GM18951 (cell line): ENCODE data around the gene GNG13.

Experiments used
- POLR2A ChIP-seq: IDR thresholded peaks from 4 replicates; pipeline ENCODE4 v1.6.1; 2011; ENCODE audit warnings: mild to moderate bottlenecking; ENCODE audit not compliant: insufficient read length, insufficient read depth; ENCODE audit errors: extremely low read depth
- in situ Hi-C: fragments of 300-500 bp; cut with MboI; formaldehyde crosslinking; loops from one replicate; pipeline ENCODE4 v1.12.0; 2022; ENCODE audit warnings: low sequenced_read_pairs, mixed read lengths, inconsistent platforms; ENCODE audit not compliant: unreplicated experiment

Gene GNG13

GRCh38 chr16:840561-841454 is 40.3 kb upstream of the GNG13 start:
- in situ Hi-C loops, result loop anchor here (25.0 kb wide), 1 partner anchor 221 kb away; the partner anchor contains the start of gene SSTR5
- TF ChIP-seq POLR2A, result no peak

- no peak for TF ChIP-seq POLR2A
- in situ Hi-C loops, result loop anchor here (25.0 kb wide), 1 partner anchor 222 kb away; the partner anchor contains the start of gene SSTR5
These were observed 39.3 kb upstream of the GNG13 start for GRCh38 chr16:839643-840408.

GRCh38 chr16:838741-839140 is 38.2 kb upstream of the GNG13 start:
- in situ Hi-C loops, result loop anchor here (25.0 kb wide), 1 partner anchor 224 kb away; the partner anchor contains the start of gene SSTR5
- TF ChIP-seq POLR2A, result no peak

DNA sequence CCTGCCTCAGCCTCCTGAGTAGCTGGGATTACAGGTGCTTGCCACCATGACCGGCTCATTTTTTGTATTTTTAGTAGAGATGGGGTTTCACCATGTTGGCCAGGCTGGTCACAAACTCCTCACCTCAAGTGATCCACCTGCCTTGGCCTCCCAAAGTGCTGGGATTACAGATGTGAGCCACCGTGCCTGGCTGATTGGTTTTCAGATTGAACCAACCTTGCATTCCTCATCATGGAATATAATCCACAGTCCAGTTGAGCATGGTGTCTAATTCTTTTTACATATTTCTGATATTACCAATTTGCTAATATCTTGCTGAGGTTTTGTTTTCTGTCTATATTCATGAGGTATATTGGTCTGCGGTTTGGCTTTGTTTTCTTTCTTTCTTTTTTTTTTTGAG is 36.3 kb upstream of the GNG13 start:
- in situ Hi-C loops, result loop anchor here (25.0 kb wide), 1 partner anchor 225 kb away; the partner anchor contains the start of gene SSTR5

- no peak for TF ChIP-seq POLR2A
- in situ Hi-C loops, result loop anchor here (25.0 kb wide), 1 partner anchor 226 kb away; the partner anchor contains the start of gene SSTR5
These were observed 35.7 kb upstream of the GNG13 start for GRCh38 chr16:836221-836620.

- no peak for TF ChIP-seq POLR2A
- in situ Hi-C loops, result loop anchor here (25.0 kb wide), 1 partner anchor 227 kb away; the partner anchor contains the start of gene SSTR5
These were observed 34.8 kb upstream of the GNG13 start for GRCh38 chr16:835373-835772.

DNA sequence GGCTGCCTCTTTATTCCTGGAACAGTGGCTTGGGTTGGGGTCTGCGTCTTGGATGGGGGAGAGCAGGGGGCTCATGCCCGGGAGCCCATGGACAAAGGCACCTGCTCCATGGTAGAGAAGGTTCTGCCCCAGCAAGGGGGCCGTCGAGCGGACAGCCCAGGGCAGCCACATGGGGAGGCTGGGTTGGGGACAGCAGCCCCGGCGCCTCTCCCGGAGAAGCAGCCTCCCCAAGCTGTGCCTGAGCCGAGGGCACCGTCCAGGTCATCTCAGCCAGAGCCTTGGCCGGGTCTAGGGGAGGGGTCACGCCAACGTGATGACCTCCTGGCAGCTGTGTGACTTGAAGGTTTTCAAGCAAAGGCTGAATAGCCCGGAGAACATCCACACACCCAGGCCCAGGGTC is 32.9 kb upstream of the GNG13 start:
- in situ Hi-C loops, result loop anchor here (25.0 kb wide), 1 partner anchor 229 kb away; the partner anchor contains the start of gene SSTR5
- no peak for TF ChIP-seq POLR2A

DNA sequence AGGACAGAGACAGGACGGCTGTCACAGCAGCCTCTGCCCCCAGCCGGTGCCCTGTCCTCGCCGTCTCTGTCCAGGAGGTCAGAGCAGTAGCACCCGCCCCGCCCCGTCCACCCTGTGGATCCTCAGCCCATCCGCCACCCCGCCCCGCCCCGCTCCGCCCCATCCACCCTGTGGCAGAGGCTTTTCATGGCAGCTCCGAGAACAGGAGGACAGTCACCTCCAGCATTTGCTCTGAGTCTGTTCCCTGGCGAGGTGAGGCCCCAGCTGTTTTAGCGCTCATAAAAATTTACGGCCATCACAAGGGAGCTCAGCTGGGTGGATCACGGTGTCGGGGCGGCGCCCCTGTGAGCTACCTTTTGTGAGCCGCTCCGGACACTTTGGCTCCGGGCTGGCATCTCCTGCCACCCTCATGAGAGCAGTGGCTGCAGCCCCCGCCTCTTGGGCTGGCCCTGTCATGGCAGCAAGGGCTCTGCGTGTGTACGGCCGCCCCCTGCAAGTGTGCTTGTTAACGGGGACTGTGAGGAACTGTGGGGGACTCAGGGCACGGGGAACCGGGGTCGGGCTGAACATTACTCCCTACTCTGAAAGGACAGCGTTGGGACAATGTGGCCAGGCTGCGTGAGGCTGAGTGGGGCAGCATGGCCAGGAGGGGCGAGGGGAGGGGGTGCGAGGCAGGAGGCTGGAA is 32.3 kb upstream of the GNG13 start:
- TF ChIP-seq POLR2A, result no peak
- in situ Hi-C loops, result loop anchor here (25.0 kb wide), 1 partner anchor 230 kb away; the partner anchor contains the start of gene SSTR5

DNA sequence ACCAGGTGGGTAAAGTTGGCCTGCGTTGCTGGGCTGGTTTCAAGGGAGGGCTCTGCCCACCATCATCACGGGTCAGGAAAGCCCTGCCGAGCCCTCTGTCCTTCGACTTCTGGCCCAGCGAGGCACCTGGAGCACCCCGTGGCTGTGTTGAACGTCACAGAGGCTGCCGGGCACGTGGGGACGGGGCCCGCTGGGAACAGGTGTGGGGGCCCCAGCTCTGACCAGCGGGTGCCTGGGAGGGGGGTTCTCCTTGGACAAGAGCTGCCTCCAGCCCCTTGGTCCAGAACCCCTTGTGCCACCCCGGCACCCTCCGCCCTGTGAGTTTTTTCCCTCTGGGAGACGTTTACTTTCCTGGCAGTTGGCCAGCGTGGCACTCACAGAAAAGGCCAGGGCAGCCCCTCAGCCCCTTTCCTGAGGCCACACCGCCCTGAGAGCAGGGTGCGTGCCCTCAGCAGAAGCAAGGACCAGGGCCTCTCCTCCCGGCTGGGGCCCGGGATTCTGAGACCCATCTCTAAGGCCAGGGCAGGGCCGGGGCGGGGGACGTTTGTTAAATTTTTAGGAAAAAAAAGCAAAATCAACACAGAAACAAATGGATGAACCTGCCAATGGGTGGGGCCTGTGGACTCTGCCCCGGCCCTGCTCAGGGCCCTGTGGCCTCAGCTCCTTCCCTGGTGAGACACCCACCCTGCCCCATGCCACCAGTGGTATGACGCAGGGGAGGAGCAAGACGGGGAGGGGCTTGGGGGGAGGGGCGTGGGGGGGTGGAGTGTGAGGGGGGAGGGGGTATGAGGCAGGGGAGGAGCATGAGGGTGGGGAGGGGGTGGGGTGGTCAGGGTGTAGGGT is 31.3 kb upstream of the GNG13 start:
- no peak for TF ChIP-seq POLR2A
- in situ Hi-C loops, result loop anchor here (25.0 kb wide), 1 partner anchor 231 kb away; the partner anchor contains the start of gene SSTR5

DNA sequence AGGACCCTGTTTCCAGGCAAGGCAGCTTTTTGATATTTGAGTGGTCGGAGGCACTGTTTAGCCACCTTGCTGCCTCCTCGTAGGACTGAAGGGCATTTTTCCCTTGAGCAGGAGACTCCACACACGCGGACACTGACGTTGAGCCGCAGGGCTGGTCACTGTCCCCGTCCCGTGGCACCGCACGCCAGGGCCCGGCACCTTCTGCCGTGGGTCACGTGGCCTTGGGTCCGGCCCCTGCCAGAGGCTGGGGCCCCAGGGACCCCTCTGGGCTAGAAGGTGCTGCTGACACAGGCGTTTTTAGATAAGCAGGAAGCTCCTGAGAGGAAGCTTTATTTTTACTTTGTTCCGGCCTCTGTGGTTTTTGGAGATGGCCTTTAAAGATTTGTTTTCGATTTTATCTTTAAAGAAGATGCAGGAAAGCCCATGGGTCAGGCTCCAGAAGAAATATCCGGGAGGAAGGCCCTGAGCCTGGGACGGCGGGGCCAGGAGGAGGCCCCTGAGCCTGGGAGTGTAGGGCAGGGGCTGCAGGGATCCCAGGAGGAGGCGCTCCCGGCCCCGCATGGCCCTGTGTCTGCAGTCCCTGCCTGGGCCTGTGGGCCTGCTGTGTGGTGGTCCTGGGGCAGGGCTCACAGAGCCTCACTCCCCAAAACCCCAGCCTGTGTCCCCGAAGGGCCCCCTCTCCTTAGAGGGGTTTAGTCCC is 30.5 kb upstream of the GNG13 start:
- TF ChIP-seq POLR2A, result no peak
- in situ Hi-C loops, result loop anchor here (25.0 kb wide), 1 partner anchor 231 kb away; the partner anchor contains the start of gene SSTR5

GRCh38 chr16:830107-830870 is 29.8 kb upstream of the GNG13 start:
- in situ Hi-C loops, result loop anchor here (25.0 kb wide), 1 partner anchor 232 kb away; the partner anchor contains the start of gene SSTR5

More at GRCh38 chr16:830107-830870, 29.8 kb upstream of the GNG13 start:
- no peak for TF ChIP-seq POLR2A
